ENCODE results near the gene RAB20. TPM values are rescaled to one million over a fixed set of nuclear protein-coding genes. Genes with fewer than 3 reads are reported as not detected.
"Not testable (repeated sequence)": the region's sequence is repeated elsewhere in the genome, so short reads cannot be mapped to it uniquely, and the experiment has no call there.

Gene RAB20
- total RNA-seq, 1 donor from 2014 or later, result 0.77 TPM

DNA sequence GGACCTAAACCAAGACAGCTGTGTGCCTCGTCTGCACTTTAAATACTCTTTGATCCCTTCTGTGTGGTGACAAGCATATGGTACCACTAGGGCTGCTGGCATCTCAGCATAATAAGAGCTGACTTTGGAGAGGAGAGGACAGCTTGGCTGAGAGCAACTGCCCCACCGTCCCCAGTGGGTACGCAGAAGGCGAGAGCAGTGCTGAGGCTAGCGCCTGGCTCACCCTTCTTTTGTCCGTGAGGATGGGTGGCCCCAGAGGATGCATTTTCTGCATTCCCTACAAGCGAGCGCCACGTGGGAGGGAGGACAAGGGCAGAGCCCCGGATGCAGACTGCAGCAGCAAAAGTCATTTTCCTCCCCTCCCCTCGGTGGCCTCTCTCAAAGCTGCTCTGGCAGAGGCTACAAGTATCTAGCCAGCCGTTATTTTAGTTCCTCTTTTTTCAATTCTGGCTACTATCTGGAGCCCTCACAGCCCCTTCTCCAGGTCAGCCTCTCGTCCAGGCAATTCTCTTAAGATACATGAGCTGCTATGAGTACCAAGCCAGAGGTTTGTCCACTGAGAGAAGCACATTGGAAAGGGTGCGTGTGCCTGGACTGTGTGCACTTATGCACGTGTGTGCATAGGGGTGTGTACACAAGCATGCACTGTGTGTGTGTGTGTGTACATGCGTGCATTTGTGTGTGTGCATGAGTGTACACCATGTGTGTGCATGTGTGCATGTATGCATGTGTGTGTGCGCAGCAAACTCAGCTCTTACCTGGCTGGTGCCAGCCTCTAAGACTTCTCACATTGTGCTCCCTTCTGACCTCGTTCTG is 51.3 kb downstream of the RAB20 start:
- no peak for DNase-seq (ENCODE audit: low read depth in 2 of 2)

DNA sequence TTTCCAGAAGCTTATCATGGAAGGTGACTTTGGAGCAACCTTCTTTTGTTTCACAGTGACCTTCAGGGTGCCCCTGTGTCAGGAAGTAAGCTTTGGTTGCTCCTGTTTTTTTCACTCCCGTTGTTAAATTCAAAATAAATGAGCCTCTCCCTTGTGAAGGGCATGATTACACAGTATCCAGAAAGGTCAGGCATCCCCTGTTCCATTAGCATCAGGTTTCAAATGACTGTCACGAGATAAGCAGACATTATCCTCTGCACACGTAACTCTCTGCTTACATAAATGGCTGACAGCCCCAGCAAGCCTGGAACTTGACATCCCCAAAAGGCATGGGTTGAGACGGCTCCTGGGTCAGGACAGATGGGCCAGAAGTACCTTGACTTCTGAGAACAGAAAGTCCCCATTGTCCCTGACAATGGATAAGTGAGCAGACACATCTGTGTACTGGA is 52.0 kb downstream of the RAB20 start:
- peak in 1 of 2 donors; percentile 17 for DNase-seq (ENCODE audit: low read depth in 2 of 2)

DNA sequence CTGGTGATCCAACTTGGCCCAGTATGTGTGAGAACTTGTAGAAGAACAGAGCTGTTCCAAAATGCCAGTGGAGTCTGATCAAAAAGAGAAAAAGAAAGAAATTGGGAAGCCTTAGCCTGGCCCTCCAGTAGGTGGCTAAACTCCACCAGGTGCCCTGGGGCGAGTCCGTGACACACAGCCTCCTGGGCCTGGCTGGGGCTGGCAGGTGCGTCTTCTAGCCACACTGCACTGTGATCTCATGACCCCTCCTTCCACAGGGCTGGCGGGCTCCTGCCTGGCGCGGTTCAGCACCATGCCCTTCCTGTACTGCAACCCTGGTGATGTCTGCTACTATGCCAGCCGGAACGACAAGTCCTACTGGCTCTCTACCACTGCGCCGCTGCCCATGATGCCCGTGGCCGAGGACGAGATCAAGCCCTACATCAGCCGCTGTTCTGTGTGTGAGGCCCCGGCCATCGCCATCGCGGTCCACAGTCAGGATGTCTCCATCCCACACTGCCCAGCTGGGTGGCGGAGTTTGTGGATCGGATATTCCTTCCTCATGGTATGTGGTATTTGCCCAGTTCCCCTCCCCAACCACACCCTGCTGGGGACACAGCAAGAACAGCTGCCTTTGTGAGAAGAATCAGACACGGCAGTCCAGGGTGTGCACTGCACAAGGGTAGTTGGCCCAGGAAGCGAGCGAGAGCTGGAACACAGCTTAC is 53.7 kb downstream of the RAB20 start:
- DNase-seq (ENCODE audit: low read depth in 2 of 2), result no peak

GRCh38 chr13:110506859-110507566 is 54.5 kb downstream of the RAB20 start:
- peak in 1 of 2 donors; percentile 23 for DNase-seq (ENCODE audit: low read depth in 2 of 2)

DNA sequence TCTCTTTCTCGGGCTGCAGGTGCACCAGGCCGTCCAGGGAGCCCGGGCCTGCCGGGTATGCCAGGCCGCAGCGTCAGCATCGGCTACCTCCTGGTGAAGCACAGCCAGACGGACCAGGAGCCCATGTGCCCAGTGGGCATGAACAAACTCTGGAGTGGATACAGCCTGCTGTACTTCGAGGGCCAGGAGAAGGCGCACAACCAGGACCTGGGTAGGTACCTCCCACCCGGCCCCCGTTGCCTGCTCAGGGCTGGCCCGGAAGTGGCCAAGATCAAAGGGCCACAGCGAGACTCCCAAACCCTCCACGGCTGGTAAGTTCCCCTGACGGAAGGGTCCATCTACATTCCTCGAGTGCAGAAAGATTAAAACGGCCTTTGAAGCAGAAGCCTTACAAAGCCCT is 55.1 kb downstream of the RAB20 start:
- DNase-seq (ENCODE audit: low read depth in 2 of 2), result no peak

GRCh38 chr13:110505594-110505993 is 55.9 kb downstream of the RAB20 start:
- DNase-seq (ENCODE audit: low read depth in 2 of 2), result no peak

DNA sequence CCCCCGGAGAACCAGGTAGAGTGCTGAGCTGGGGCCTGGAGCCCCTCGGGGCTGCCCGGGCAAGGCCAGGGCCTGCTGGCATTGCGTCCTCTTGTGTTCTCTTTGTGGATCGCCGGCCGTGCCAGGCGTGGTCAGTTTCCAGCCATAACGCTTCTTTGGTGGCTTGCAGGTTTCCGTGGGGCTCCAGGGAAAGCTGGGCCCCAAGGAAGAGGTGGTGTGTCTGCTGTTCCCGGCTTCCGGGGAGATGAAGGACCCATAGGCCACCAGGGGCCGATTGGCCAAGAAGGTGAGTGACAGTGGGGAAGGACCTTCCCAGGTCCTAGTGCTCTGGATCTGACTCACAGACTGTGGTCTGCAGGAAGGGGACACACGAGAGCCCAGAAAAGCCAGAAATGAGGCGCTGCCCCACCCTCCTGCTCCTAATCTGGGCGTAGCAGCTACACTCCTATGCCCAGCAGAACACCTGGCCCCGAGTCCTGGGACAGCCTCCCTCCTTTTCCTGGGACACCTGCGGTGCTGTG is 57.5 kb downstream of the RAB20 start:
- DNase-seq (ENCODE audit: low read depth in 2 of 2), result no peak

DNA sequence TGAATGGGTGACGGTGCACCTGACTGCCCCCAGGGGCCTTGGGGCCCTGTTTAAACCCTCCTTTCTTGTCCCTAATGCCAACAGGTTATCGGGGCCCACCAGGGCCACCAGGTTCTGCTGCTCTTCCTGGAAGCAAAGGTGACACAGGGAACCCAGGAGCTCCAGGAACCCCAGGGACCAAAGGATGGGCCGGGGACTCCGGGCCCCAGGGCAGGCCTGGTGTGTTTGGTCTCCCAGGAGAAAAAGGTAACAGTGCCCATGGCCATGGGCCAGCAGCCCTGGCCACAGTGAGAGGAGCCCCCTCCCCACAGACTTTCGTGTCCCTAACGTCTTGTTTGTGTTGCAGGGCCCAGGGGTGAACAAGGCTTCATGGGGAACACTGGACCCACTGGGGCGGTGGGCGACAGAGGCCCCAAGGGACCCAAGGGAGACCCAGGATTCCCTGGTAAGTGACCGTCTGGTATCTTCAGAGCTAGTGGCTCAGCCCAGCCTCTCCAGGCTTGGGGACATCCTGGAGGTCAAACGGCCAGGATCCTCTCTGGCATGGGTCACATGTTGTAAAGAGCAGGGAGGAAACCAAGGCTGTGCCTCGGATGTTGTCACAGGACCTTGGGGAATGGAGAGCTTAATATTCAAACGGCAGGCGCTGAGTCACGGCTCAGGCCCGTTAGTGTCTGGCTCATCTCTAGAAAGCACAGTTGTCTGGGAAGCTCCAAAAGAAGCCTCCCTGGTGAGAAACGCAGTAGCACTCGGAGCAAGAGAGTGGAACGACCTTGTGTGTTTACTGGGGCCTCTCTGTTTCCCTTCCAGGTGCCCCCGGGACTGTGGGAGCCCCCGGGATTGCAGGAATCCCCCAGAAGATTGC is 58.3 kb downstream of the RAB20 start:
- DNase-seq (ENCODE audit: low read depth in 2 of 2), result no peak

GRCh38 chr13:110501188-110501587 is 60.3 kb downstream of the RAB20 start:
- no peak for DNase-seq (ENCODE audit: low read depth in 2 of 2)

DNA sequence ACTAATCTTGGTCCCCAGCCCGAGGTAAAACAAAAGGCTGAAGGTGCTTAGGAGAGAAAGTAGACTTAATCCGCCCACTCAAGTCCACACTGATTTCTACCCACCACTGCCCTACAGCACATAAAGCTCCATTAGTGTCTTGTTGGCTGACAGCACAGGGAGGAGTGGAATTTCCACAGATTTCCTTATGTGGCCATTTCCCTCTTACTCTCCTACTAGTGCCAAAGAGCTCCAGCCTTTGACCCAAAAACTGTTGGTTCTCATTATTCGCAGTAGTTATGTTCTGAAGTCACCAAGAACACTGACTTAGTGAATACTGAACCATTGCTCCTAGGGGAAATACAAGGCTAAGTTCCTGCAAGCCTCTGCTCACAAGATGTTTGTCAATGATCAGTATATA is 61.2 kb downstream of the RAB20 start:
- no peak for DNase-seq (ENCODE audit: low read depth in 2 of 2)

DNA sequence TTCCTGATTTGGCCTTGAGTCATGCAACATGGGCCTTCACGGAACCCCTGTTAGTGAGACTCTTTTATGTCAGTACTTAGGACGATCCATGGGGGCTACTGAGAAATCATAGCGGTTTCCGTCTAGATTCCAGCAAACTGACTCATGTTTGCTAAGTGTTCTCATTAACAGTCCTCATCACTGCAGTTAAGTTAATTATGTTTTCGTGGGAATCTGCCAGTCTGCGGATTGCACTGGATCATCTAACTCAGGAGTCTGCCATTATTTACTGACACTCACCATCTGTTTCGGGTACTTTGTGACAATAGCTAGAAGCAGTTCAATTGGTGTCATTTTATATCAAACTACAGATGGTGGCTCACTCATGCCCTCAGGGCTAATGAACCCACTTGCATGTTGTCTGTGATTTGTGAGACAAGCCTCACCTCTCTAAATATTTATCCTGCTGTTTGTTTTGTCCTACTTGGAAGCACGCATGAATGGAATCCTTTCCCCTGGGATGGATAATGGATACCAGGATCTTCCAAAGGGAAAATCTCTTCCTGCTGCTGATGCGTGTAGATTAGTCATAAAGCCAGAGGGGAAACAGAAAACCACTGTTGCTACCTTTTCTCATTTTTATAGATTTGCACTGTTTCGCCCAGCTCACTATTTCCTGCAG is 61.8 kb downstream of the RAB20 start:
- peak; percentile 2 to 69 for DNase-seq (ENCODE audit: low read depth in 2 of 2)

DNA sequence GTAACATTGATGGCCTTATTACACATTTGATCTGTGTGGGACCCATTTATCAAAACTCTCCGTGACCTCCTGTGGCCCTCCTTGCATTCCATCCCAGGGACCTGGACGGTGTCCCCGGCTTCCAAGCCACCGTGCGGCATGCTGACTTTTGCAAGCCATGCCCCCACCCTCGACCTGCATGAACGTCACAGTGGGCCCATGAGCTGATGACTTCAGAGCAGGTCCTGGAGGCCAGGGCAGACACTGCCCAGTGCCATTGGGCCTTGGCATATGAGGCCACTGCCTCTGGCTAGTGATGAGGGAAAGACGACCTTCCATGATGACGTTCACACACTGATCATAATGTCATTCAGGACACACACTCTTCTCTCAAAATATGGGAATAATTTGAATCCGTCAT is 62.8 kb downstream of the RAB20 start:
- no peak for DNase-seq (ENCODE audit: low read depth in 2 of 2)

- DNase-seq (ENCODE audit: low read depth in 2 of 2), result no peak
Observed at GRCh38 chr13:110498327-110498726, 63.2 kb downstream of the RAB20 start.

DNA sequence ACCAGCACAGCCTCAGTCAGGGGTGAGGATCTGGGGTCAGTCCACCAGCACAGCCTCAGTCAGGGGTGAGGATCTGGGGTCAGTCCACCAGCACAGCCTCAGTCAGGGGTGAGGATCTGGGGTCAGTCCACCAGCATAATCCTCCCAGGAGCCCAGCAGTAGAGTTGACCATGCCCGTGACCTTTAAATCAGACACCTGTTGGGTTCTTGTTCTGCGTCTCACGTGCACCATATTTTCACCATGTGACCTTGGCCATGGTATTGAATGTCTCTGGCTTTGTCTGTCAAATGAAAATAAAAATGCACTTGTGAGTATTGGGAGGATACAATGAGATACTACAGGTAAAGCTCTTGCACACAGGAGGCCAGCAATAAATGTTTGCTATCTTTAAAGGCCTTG is 63.6 kb downstream of the RAB20 start:
- DNase-seq (ENCODE audit: low read depth in 2 of 2), result not testable (repeated sequence)

GRCh38 chr13:110497003-110497402 is 64.5 kb downstream of the RAB20 start:
- no peak for DNase-seq (ENCODE audit: low read depth in 2 of 2)

- DNase-seq (ENCODE audit: low read depth in 2 of 2), result no peak
Observed at GRCh38 chr13:110496281-110496680, 65.2 kb downstream of the RAB20 start.

GRCh38 chr13:110495881-110496280 is 65.6 kb downstream of the RAB20 start:
- no peak for DNase-seq (ENCODE audit: low read depth in 2 of 2)

- no peak for DNase-seq (ENCODE audit: low read depth in 2 of 2)
Observed at GRCh38 chr13:110495376-110495775, 66.1 kb downstream of the RAB20 start.

DNA sequence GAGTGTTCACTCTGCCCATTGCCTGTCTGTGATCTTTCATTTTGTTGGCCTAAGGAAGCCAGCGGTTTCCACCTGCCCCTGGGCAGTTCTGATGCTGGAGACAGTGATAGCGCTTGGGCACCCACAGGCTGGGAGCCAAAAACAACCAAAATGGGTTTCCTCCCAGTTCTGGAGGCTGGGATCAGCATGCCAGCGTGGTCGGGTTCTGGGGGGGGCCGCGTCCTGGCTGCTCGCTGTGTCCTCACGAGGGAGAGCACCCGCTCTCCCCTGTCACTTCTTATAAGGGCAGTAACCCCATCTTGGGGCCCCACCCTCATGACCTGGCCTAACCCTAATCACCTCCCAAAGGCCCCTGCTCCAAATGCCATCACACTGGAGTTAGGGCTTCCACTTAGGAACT is 67.9 kb downstream of the RAB20 start:
- DNase-seq (ENCODE audit: low read depth in 2 of 2), result no peak
